CD4-positive, alpha-beta T cell treated with Interferon gamma for 1 hour (primary cell): ENCODE measurements around the gene DGKZ.

Experiments
- DNase-seq: peaks from one replicate; pipeline ENCODE4 v3.0.0-alpha.2; 2020

DGKZ gene

DNA sequence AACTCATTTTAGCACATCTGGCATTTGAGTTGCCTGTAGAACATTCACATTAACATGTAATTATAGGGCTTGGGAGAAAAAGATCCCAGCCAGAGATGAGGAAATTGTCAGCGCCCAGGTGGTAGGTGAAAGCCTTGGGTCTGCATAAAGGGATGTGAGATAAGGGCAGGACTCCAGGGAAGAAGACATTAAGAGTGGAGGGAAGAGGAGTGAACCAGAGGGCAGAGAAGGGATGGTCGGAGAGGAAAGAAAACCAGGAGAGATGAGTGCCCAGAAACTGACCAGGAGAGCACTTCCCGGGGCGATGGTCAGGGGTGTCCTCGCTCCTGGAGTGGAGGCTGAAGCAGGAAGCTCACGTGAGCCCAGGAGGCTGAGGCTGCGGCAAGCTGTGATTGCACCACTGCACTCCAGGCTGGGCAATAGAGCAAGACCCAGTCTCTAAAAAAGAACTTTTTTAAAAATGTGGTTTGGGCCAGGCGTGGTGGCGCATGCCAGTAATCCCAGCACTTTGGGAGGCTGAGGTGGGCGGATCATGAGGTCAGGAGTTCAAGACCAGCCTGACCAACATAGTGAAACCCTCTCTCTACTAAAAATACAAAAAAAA lies 20.3 kb upstream of the DGKZ start:
- no peak for DNase-seq

- no peak for DNase-seq
These were observed 19.4 kb upstream of the DGKZ start for GRCh38 chr11:46327829-46328228.

DNA sequence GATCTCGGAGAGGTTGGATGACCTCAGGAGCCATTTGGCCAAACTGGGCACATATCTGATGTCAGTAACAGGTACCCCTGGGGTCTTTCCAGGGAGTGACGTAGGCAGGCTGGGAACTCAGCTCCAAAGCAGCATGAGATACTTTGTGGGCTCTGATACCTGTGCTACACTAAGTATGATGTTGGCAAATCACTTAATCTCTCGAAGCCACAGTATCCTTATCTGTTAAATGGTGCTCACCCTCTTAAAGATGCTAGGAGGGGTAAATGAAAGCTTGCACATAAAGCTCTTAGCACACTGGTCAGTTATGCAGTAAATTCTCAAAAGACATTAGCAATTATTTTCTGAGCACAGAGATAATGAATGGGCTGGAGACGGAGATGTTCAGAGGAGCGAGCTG lies 17.1 kb upstream of the DGKZ start:
- DNase-seq, result no peak

GRCh38 chr11:46330563-46331281 lies 16.5 kb upstream of the DGKZ start:
- DNase-seq, result no peak

DNA sequence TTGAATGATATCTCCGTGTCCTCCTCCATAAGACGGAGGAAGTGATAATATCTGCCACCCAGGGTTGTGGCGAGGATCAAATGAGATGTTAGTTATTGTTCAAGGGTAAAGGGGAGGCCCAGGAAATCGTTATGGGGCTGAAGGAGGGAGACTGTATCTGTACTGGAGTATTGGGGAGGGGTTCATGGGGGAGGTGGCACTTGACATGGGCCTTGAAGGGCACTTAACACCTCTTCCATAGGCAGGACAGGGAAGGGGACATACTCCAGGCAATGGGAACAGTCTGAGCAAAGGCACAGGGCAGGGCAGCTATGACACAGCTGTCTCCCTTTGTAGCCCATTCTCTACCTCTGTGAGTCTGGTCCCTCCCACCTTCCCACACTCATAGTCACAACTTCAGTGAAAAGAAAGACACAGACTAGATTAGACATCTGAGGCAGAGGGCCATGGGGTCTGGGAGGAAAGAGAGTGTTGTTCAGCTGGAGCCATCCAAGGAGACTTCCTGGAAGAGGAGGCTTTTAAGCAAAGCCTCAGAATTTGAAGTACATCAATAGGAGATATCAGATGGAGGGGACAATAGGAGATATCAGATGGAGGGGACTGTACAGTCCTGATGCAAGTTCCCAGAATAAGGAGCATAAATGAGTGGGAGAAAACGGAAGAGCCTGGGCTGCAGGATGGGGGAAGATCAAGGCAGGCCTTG lies 15.8 kb upstream of the DGKZ start:
- DNase-seq, result peak; percentile 25

GRCh38 chr11:46332093-46332567 lies 15.1 kb upstream of the DGKZ start:
- DNase-seq, result no peak

DNA sequence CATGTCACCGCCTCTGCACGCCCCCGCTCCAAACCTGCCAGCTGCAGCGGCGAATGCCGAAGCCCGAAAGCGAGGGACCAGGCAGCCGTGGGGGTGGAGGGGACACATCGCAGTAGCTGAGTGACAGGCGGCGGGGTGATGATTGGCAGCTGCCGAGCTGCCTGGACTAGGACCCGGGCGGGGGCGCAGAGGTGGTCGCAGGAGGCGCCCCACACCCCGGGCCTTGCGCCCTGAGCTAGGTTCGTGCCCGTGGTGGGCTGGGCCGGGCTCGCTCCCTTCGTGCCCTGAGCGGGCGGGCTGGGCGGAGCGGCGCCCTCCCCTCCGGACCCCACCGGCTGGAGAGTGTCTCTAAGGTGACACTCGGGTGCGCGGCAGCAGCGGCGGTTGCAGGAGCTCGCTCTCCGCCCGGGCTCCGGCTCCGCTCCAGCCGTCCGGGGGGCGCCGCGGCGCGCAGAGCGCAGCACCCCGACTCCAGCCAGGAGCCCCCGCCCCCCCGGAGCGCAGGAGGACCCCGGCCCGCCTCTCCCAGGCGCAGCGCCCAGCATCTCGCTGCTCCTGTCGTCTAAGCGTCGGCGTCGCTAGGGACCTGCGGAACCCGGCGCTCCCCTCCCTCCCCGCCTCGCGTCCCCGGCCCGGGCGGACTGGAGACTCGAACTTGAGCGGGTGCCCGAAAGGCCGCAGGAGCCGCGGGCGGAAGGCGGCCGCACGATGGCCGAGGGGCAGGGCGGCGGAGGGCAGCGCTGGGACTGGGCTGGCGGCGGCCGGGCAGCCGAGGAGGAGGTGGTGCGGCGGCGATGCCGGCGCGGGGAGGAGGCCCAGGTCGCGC lies 14.5 kb upstream of the DGKZ start:
- DNase-seq, result no peak

- no peak for DNase-seq
These were observed 13.8 kb upstream of the DGKZ start for GRCh38 chr11:46333394-46333947.

- DNase-seq, result no peak
These were observed 13.1 kb upstream of the DGKZ start for GRCh38 chr11:46334211-46334610.

DNA sequence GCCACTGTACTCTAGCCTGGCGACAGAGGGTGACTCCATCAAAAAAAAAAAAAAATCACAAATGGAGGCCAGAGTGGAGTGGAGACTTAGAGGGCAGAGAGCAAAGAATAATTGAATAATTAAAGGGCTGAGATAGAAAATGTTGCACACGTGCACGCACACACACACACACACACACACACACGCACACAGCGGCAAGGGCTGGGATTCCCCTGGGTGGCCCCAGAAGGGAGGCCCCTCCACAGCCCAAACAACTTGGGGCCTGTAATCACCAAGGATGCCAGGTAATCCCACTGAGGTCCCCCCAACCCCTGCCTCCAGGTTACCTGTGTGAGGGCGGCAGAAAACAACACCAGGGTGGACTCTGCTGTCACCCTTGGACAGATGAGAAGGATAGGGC lies 12.0 kb upstream of the DGKZ start:
- DNase-seq, result no peak

GRCh38 chr11:46335890-46336562 lies 11.2 kb upstream of the DGKZ start:
- DNase-seq, result no peak

DNA sequence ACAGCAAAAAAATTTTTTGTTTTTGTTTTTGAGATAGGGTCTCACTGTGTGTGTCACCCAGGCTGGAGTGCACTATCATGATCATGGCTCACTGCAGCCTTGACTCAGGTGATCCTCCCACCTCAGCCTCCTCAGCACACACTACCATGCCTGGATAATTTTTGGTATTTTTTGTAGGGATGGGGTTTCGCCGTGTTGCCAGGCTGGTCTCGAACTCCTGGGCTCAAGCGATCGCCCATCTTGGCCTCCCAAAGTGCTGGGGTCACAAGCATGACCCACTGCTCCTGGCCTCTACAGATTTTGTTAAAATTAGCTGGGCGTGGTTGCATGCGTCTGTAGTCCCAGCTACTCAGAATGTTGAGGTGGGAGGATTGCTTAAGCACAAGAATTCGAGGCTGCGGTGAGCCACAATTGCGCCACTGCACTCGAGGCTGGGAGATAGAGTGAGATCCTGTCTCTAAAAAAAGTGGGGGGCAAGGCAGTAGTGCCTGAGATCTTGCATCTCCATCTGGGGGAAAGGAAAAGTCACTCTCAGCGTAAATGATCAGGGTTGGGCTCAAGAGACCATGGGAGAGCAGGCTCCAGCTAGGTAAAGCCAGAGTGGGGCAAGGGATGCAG lies 10.6 kb upstream of the DGKZ start:
- peak; percentile 48 for DNase-seq

- DNase-seq, result no peak
These were observed 9.5 kb upstream of the DGKZ start for GRCh38 chr11:46337626-46338345.

- no peak for DNase-seq
These were observed 8.7 kb upstream of the DGKZ start for GRCh38 chr11:46338636-46338987.

GRCh38 chr11:46338988-46339666 lies 8.1 kb upstream of the DGKZ start:
- DNase-seq, result no peak

GRCh38 chr11:46339816-46340215 lies 7.4 kb upstream of the DGKZ start:
- DNase-seq, result no peak

GRCh38 chr11:46341454-46341853 lies 5.8 kb upstream of the DGKZ start:
- DNase-seq, result no peak

GRCh38 chr11:46342239-46342638 lies 5.0 kb upstream of the DGKZ start:
- no peak for DNase-seq

DNA sequence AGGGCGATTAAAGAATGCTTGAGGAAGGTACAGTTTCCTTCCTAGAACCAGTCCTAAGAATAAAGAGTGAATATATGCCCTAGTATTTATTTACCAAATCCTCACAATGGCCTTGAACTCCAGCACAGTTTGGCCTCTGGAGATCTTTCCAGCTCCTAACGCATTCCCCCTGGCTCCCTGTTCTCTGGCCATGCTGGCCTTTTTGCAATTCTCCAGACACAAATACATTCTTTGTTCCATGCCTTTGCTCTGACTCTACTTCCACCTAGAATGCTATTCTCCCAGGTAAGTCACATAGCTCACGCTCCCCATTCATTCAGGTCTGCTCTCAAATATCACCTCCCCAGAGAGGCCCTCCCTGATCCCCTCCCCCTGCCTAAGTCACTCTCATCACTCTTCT lies 3.7 kb upstream of the DGKZ start:
- no peak for DNase-seq

- peak; percentile 37 for DNase-seq
These were observed 2.1 kb upstream of the DGKZ start for GRCh38 chr11:46345131-46345597.
